HepG2 (cell line): ENCODE measurements around the gene CACNB4. TPM values are rescaled to one million over a fixed set of nuclear protein-coding genes. Genes with fewer than 3 reads are reported as not detected.
A peak's percentile ranks its signal among the peaks of the same experiment; 100 is the strongest.

Source experiments
- DBP ChIP-seq: sonication (generic); formaldehyde crosslinking; IDR thresholded peaks from 2 replicates; pipeline ENCODE4 v1.4.0; 2020; ENCODE audit warnings: missing genetic modification reagents; ENCODE audit errors: not compliant biosample characterization
- ELF1 ChIP-seq: sonication (generic); formaldehyde crosslinking; IDR thresholded peaks from 2 replicates; pipeline ENCODE4 v1.4.0; 2020; ENCODE audit warnings: missing genetic modification reagents
- ETV5 ChIP-seq: IDR thresholded peaks from 2 replicates; pipeline ENCODE4 v1.6.1; 2018; ENCODE audit warnings: missing biosample characterization, missing genetic modification reagents, inconsistent platforms, borderline replicate concordance
- FUBP1 ChIP-seq: sonication (generic); formaldehyde crosslinking; IDR thresholded peaks from 2 replicates; pipeline ENCODE4 v1.5.1; 2020; ENCODE audit warnings: missing genetic modification reagents, mild to moderate bottlenecking, borderline replicate concordance
- MBD4 ChIP-seq: IDR thresholded peaks from 2 replicates; pipeline ENCODE4 v1.6.1; 2012; ENCODE audit warnings: low read length, inconsistent platforms, borderline replicate concordance
- MTA1 ChIP-seq: sonication (generic); formaldehyde crosslinking; IDR thresholded peaks from 2 replicates; pipeline ENCODE4 v1.4.0; 2020; ENCODE audit warnings: missing genetic modification reagents, mild to moderate bottlenecking, borderline replicate concordance
- NFYB ChIP-seq: sonication (generic); formaldehyde crosslinking; IDR thresholded peaks from 2 replicates; pipeline ENCODE4 v1.4.0; 2020; ENCODE audit warnings: missing genetic modification reagents
- RARA ChIP-seq: IDR thresholded peaks from 2 replicates; pipeline ENCODE4 v1.6.1; 2016; ENCODE audit warnings: missing genetic modification reagents, missing compliant biosample characterization
- RFX5 ChIP-seq: IDR thresholded peaks from 2 replicates; pipeline ENCODE4 v1.6.1; 2011; ENCODE audit warnings: low read depth, low read length, improper control_type of control experiment
- RXRB ChIP-seq: IDR thresholded peaks from 2 replicates; pipeline ENCODE4 v1.6.1; 2016; ENCODE audit warnings: borderline replicate concordance, missing genetic modification reagents, missing compliant biosample characterization
- SKIL ChIP-seq: sonication (generic); formaldehyde crosslinking; IDR thresholded peaks from 2 replicates; pipeline ENCODE4 v1.8.0; 2022; ENCODE audit warnings: missing genetic modification reagents, mild to moderate bottlenecking, moderate library complexity, borderline replicate concordance
- TRAFD1 ChIP-seq: sonication (generic); formaldehyde crosslinking; IDR thresholded peaks from 2 replicates; pipeline ENCODE4 v1.5.1; 2020; ENCODE audit warnings: missing genetic modification reagents, mild to moderate bottlenecking, borderline replicate concordance
- ZNF142 ChIP-seq: sonication (generic); formaldehyde crosslinking; IDR thresholded peaks from 2 replicates; pipeline ENCODE4 v1.4.0; 2020; ENCODE audit warnings: missing genetic modification reagents
- ZNF501 ChIP-seq: sonication (generic); formaldehyde crosslinking; IDR thresholded peaks from 2 replicates; pipeline ENCODE4 v1.5.1; 2020; ENCODE audit warnings: mild to moderate bottlenecking, moderate library complexity, missing genetic modification reagents
- ZNF766 ChIP-seq: sonication (generic); formaldehyde crosslinking; IDR thresholded peaks from 2 replicates; pipeline ENCODE4 v1.5.0; 2020; ENCODE audit warnings: missing genetic modification reagents, borderline replicate concordance
- polyA plus RNA-seq, 8 experiments: library from polyadenylated mRNA; depleted of rRNA in 3 of 8; stranded (reverse) in 7 of 8; unstranded in 1 of 8; fragments of >200 nt; fragmentation: Illumina TruSeq in 4 of 8; extraction: Trizol in 4 of 8; gene quantifications; 2 replicates each; pipeline versions ENCODE4 v1.2.1 to v1.2.3, GENCODE V29; 2011 to 2016; ENCODE audit warnings: low read depth in 4 of 8, missing spikeins in 1 of 8, mixed read lengths in 1 of 8; ENCODE audit not compliant: insufficient read depth in 1 of 8
- total RNA-seq, 5 experiments: library from RNA; depleted of rRNA; stranded (reverse); fragments of >200 nt; fragmentation: Illumina TruSeq; extraction: Trizol; gene quantifications; 2 replicates each; pipeline ENCODE4 v1.2.3, GENCODE V29; 2016; ENCODE audit warnings: low read depth in 1 of 5

CACNB4 gene
- total and polyA plus RNA-seq, 2 of the 13 experiments (the other 11 are each of a cell fraction or from before 2014, with no cell fraction given): 5.1 to 14.3 TPM

GRCh38 chr2:151849413-151850010 lies 249.3 kb downstream of the CACNB4 start (continued):
- TF ChIP-seq FUBP1 (CRISPR knock-in tag) (no peak), ZNF142 (CRISPR knock-in tag) (no peak), RARA (peak; percentile 61), ZNF766 (CRISPR knock-in tag) (no peak), ZNF501 (CRISPR knock-in tag) (peak; percentile 49; the same call in 1 of the 2 replicates), MBD4 (no peak), RXRB (peak; percentile 40), SKIL (peak; percentile 79), RFX5 (no peak), TRAFD1 (CRISPR knock-in tag) (no peak), MTA1 (no peak), NFYB (0 out of 2 replicates have a peak, but pooled peaks have one; percentile 20), ETV5 (no peak), ELF1 (CRISPR knock-in tag) (0 out of 2 replicates have a peak, but pooled peaks have one; percentile 10), DBP (no peak)
